Endothelial cell of umbilical vein (primary cell): Measurements from ENCODE around the gene SART1. TPM values are rescaled to one million over a fixed set of nuclear protein-coding genes. Genes with fewer than 3 reads are reported as not detected.

Experiments used
- BruUV-seq: library from RNA; stranded (reverse); fragments of 400-500 nt; replicated peaks from 2 replicates; lab custom pipeline; 2021; lab: Mats Ljungman, UMichigan
- CTCF ChIA-PET: fragments of 300-600, 350-600 bp; sonication (Branson Sonifier 250); formaldehyde crosslinking; loops from one replicate; lab custom pipeline; 2021; ENCODE audit warnings: antibody characterized with exemption, inconsistent platforms; lab: Charles Lee
- POLR2A ChIA-PET: fragments of 300-600, 350-600 bp; sonication (Branson Sonifier 250); formaldehyde crosslinking; loops from one replicate; lab custom pipeline; 2021; ENCODE audit warnings: antibody characterized with exemption, inconsistent platforms; lab: Charles Lee
- DNase-seq: peaks from one replicate; pipeline ENCODE4 v3.0.0-alpha.2; 2011; ENCODE audit warnings: low read depth, low spot score
- FAIRE-seq: peaks from 2 replicates; lab custom pipeline; 2011; peaks lifted over from hg19 to GRCh38; lab: Jason Lieb, UNC
- H2AFZ ChIP-seq: 2 replicates; pipeline ENCODE4 v1.6.0; 2012; ENCODE audit warnings: low read depth, low read length, control low read depth, inconsistent platforms
- H3K27ac ChIP-seq: 2 replicates; pipeline ENCODE4 v1.5.1; 2011; ENCODE audit warnings: low read depth, mild to moderate bottlenecking, control low read depth, low read length, moderate library complexity; ENCODE audit not compliant: insufficient read depth
- H3K27me3 ChIP-seq, 2 experiments: 2 replicates each; pipeline versions ENCODE4 v1.6.0 to v1.6.1; 2011; ENCODE audit warnings: low read length in 2 of 2, mixed read lengths in 1 of 2; ENCODE audit not compliant: control insufficient read depth in 2 of 2, insufficient read depth in 2 of 2
- H3K36me3 ChIP-seq, 2 experiments: 2 replicates in 1 of 2; 3 replicates in 1 of 2; pipeline ENCODE4 v1.5.1; 2011; ENCODE audit warnings: low read length in 2 of 2, mild to moderate bottlenecking in 1 of 2, moderate library complexity in 1 of 2; ENCODE audit not compliant: control insufficient read depth in 2 of 2, insufficient read depth in 2 of 2; ENCODE audit errors: extremely low read depth in 1 of 2
- H3K4me1 ChIP-seq: 3 replicates; pipeline ENCODE4 v1.5.1; 2011; ENCODE audit warnings: mild to moderate bottlenecking, low read length; ENCODE audit not compliant: control insufficient read depth, insufficient read depth; ENCODE audit errors: extremely low read depth
- H3K4me2 ChIP-seq: 2 replicates; pipeline ENCODE4 v1.6.1; 2011; ENCODE audit warnings: low read length, control low read depth, mixed read lengths; ENCODE audit not compliant: insufficient read depth
- H3K4me3 ChIP-seq, 3 experiments: fragments of 200-600 bp in 1 of 3; sonication (generic), shearing (Covaris generic) in 1 of 3; replicated peaks in 1 of 3; 2 replicates each; pipeline ENCODE4 v1.5.1; 2011 to 2016; ENCODE audit warnings: control low read depth in 3 of 3, low read length in 3 of 3, mild to moderate bottlenecking in 2 of 3, inconsistent platforms in 1 of 3, low read depth in 1 of 3, moderate library complexity in 1 of 3; ENCODE audit not compliant: insufficient read depth in 1 of 3
- H3K79me2 ChIP-seq: 2 replicates; pipeline ENCODE4 v1.6.0; 2012; ENCODE audit warnings: low read length, inconsistent platforms; ENCODE audit not compliant: control insufficient read depth, insufficient read depth
- H3K9ac ChIP-seq: replicated peaks from 2 replicates; pipeline ENCODE3; 2011; ENCODE audit warnings: low read length, control low read depth; ENCODE audit not compliant: insufficient read depth; ENCODE audit errors: extremely low read depth
- H3K9me1 ChIP-seq: replicated peaks from 3 replicates; pipeline ENCODE4 v1.6.0; 2011; ENCODE audit warnings: mild to moderate bottlenecking, low read length; ENCODE audit not compliant: control insufficient read depth, insufficient read depth; ENCODE audit errors: extremely low read depth
- H3K9me3 ChIP-seq: replicated peaks from 2 replicates; pipeline ENCODE4 v1.5.1; 2012; ENCODE audit warnings: low read length, inconsistent platforms; ENCODE audit not compliant: control insufficient read depth, insufficient read depth
- H4K20me1 ChIP-seq: replicated peaks from 2 replicates; pipeline ENCODE3; 2011; ENCODE audit warnings: mild to moderate bottlenecking, low read length; ENCODE audit not compliant: control insufficient read depth, insufficient read depth; ENCODE audit errors: extremely low read depth
- CTCF ChIP-seq, 2 donors: IDR thresholded peaks; 1 replicate in 1 of 2; 2 replicates in 1 of 2; pipeline ENCODE4 v1.5.1; 2011; ENCODE audit warnings: low read length in 2 of 2, mild to moderate bottlenecking in 2 of 2, moderate library complexity in 2 of 2, control low read depth in 1 of 2, inconsistent platforms in 1 of 2, low read depth in 1 of 2; ENCODE audit not compliant: insufficient read depth in 1 of 2; ENCODE audit errors: extremely low read depth in 1 of 2
- EZH2 ChIP-seq: IDR thresholded peaks from 2 replicates; pipeline ENCODE4 v1.6.1; 2012; ENCODE audit warnings: borderline replicate concordance, low read depth, mild to moderate bottlenecking, moderate library complexity, low read length, inconsistent platforms; ENCODE audit not compliant: severe bottlenecking
- FOS ChIP-seq: IDR thresholded peaks from 2 replicates; pipeline ENCODE4 v1.6.1; 2011; ENCODE audit warnings: mild to moderate bottlenecking, low read length, moderate library complexity, borderline replicate concordance; ENCODE audit not compliant: insufficient read depth
- GATA2 ChIP-seq: IDR thresholded peaks from 2 replicates; pipeline ENCODE4 v1.7.0; 2011; ENCODE audit warnings: low read depth, mild to moderate bottlenecking, moderate library complexity, mixed read lengths, low read length; ENCODE audit not compliant: insufficient read length, insufficient read depth
- JUN ChIP-seq: IDR thresholded peaks from 2 replicates; pipeline ENCODE4 v1.6.1; 2011; ENCODE audit warnings: borderline replicate concordance, low read depth; ENCODE audit not compliant: insufficient read length, insufficient read depth
- MAX ChIP-seq: IDR thresholded peaks from 2 replicates; pipeline ENCODE4 v1.6.1; 2011; ENCODE audit not compliant: insufficient read depth, insufficient read length
- MYC ChIP-seq: IDR thresholded peaks from one replicate; pipeline ENCODE4 v1.6.1; 2011; ENCODE audit warnings: mild to moderate bottlenecking, low read depth, low read length
- POLR2A ChIP-seq: IDR thresholded peaks from 2 replicates; pipeline ENCODE4 v1.6.1; 2012; ENCODE audit warnings: low read depth, mild to moderate bottlenecking, control low read depth, low read length
- POLR2AphosphoS5 ChIP-seq: IDR thresholded peaks from 2 replicates; pipeline ENCODE4 v1.6.1; 2012; ENCODE audit warnings: low read depth, mild to moderate bottlenecking, control low read depth, low read length, moderate library complexity; ENCODE audit not compliant: insufficient read depth
- dilution Hi-C: fragments of 300-500 bp; cut with MboI; formaldehyde crosslinking; loops from one replicate; pipeline ENCODE4 v1.15.0; 2019; ENCODE audit warnings: low sequenced_read_pairs; ENCODE audit not compliant: extremely low pct_ligation_motif_present
- intact Hi-C: fragments of 100-400 bp; cut with micrococcal nuclease; formaldehyde crosslinking; loops from one replicate; pipeline ENCODE4 v1.10.0; 2022
- polyA plus RNA-seq, 4 experiments: library from polyadenylated mRNA; depleted of rRNA in 3 of 4; stranded (reverse) in 3 of 4; unstranded in 1 of 4; fragments of >200 nt; gene quantifications; 2 replicates each; pipeline versions ENCODE4 v1.2.1 to v1.2.3, GENCODE V29; 2011 to 2012; ENCODE audit warnings: missing spikeins in 1 of 4
- total RNA-seq: library from RNA; stranded (reverse); gene quantifications from 2 replicates; pipeline ENCODE4 v1.2.3, GENCODE V29; 2021

Gene SART1
- total and polyA plus RNA-seq, 2 donors (not counting 3 experiments of a cell fraction or from before 2014, with no cell fraction given): 21.8 to 62.7 TPM

GRCh38 chr11:65941720-65942310 lies 19.7 kb upstream of the SART1 start:
- Histone ChIP-seq H3K9me1 (no peaks in the 10 kb centered on the region), H3K4me2 (peak overlapping the region; percentile 3), H3K9me3 (no peaks in the 10 kb centered on the region), H3K79me2 (no peaks in the 10 kb centered on the region), H4K20me1 (no peaks in the 10 kb centered on the region), H3K27ac (no peak overlapping the region), H2AFZ (peak overlapping the region; percentile 77), H3K4me1 (peaks cover 7% of the 10 kb centered on the region), H3K36me3 (no peaks in the 10 kb centered on the region), H3K27me3 (peaks cover 0 to 3% of the 10 kb centered on the region in 2 experiments), H3K9ac (no peak overlapping the region), H3K4me3 (no peak overlapping the region)
- no TSS peak for BruUV-seq
- POLR2A ChIA-PET: no interaction called here
- dilution Hi-C loops: no loop called here
- intact Hi-C loops: no loop called here
- DNase-seq (no peak), FAIRE-seq (peak; percentile 63)
- CTCF ChIA-PET: interaction anchor here (0.9 to 1.4 kb wide), 2 partner anchors 26 to 57 kb away, joined by 3 to 4 read pairs; no protein-coding TSS in a partner anchor
- TF ChIP-seq MAX (no peak), FOS (no peak), JUN (no peak), POLR2A (no peak), POLR2AphosphoS5 (no peak), CTCF (IDR thresholded peaks at IDR 0.05; ENCODE audit: extremely low read depth in 1 of 2, insufficient read depth in 1 of 2, low read depth in 1 of 2, low read length in 2 of 2) (no peak), GATA2 (no peak), MYC (no peak), EZH2 (no peak)
